NOMO-1 treated with DMSO at 0.1 percent for 48 hours (cell line): Measurements from ENCODE around the gene SPN.
"Not testable (repeated sequence)": the region's sequence is repeated elsewhere in the genome, so short reads cannot be mapped to it uniquely, and the experiment has no call there.

ENCODE experiments used
- DNase-seq: peaks from one replicate; lab custom pipeline; 2025; ENCODE audit not compliant: unreplicated experiment; lab: John Stamatoyannopoulos, UW

SPN gene

DNA sequence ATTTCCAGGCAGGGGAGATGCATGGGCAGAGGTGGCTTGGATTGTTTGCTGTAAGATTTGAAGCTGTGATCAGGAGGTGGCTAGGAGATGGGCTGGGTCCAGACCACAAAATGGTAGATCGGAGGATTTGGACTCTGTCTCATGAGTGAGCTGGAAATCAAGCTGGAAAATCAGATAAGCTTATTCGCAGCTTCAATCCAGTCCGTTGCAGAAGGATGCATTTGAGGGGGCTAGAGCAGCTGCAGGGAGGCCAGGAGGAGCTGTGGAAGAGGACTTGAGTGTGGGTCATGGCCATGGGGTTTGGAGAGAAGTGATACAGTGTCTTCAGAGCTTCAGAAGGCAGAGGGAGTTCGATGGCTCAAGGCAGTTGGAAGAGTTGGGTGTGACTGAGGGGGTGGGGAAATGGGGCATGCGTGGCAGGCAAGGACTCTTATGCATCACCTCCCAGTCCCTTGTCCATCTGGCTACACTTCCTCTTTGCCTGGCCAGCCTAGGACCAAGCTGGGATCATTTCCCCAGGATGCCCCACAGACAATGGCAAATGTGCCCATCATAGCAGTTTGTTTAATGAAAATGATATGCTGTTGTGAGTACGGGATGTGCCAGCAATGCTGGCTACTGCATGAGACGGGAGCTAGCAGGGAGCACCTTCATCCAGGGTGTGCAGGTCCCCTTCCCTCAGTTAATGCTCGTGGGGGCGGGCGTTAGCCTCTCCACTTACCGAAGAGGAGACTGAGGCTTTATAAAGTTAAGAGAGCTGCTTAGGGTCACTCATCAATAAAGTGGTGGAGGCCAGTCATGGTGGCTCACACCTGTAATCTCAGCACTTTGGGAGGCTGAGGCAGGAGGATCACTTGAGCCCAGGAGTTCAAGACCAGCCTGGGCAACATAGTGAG lies 36.5 kb downstream of the SPN start:
- no peak for DNase-seq

- peak; percentile 77 for DNase-seq
Observed at GRCh38 chr16:29700253-29700987, 37.4 kb downstream of the SPN start.

- no peak for DNase-seq
Observed at GRCh38 chr16:29701214-29701555, 38.1 kb downstream of the SPN start.

GRCh38 chr16:29702269-29702668 lies 39.2 kb downstream of the SPN start:
- DNase-seq, result peak; percentile 19

DNA sequence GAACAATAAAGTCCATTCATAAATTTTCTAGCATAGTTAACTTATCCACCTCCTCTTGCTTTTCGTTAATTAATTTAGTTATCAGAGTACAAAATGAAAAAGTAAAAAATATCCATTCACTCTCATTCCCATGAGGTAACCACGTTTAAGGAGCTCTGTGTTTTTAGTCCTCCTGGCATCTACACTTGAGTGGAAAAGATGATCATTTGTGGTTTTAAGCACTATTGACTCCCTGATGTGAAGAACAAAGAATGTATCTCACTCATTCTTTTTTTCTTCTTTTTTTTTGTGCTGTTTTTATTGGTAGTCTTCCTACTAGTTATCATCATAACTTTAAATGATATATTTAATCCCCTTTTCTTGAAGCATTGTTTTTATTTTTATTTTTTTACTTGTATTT lies 42.0 kb downstream of the SPN start:
- DNase-seq, result no peak

DNA sequence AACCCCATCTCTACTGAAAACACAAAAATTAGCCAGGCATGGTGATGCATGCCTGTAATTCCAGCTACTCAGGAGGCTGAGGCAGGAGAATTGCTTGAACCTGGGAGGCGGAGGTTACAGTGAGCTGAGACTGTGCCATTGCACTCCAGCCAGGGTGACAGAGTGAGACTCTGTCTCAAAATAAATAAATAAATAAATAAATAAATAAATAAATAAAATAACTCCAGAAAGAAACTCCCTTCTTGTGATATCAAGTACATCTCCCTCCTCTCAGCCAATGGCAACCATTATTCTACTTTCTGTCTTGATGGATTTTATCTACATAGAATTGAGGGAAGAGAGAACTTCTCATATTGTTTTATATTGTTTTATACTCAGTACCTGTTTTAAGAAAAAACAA lies 44.1 kb downstream of the SPN start:
- not testable (repeated sequence) for DNase-seq

DNA sequence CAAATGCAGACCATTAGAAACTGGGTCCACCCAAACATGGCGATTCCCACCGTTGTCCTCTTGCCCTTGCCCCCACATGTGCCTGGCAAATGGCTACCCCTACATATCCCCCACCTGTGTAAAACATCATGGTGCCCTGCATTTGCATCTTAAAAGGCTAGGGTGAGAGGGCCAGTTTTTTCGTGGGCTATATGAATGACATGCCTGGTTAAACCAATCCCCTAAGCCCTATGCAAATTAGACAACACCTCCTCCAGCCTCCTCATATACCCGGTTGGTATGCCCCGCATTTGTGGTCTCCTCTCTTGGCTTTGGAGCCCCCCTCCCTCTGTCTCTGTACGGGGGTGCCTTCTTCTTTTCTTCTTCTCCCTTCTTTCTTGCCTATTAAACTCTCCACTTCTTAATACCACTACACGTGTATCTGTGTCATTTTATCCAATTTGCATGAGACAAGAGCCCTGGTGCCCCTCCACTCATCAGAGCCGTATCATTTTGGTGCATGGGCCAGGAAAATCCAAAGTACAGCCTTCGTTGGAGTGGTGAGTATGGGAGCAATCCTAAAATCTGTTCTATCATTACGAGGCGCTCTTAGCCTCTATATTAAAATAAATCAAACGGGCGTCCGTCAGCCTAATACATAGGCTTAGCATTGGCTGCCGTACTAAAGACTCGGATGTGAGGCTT lies 46.0 kb downstream of the SPN start:
- no peak for DNase-seq

DNA sequence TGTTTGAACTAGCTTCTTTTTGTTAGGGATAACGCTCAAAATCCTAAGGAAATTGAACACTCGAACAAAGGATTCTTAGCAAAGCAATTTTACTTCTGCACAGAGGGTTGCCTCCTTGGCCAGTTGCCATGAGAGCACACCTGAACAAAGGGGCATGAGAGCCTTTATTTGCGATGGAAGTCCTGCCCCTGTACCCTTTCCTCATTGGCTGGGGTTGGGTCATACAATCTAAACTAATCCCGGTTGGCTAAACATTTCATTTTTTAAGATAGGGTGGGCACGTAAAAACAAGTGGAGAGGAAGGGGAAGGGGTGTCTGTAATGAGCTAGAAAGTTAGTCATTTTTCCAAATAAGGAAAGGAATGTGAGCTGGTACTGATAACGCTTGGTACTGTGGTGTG lies 46.6 kb downstream of the SPN start:
- not testable (repeated sequence) for DNase-seq

DNA sequence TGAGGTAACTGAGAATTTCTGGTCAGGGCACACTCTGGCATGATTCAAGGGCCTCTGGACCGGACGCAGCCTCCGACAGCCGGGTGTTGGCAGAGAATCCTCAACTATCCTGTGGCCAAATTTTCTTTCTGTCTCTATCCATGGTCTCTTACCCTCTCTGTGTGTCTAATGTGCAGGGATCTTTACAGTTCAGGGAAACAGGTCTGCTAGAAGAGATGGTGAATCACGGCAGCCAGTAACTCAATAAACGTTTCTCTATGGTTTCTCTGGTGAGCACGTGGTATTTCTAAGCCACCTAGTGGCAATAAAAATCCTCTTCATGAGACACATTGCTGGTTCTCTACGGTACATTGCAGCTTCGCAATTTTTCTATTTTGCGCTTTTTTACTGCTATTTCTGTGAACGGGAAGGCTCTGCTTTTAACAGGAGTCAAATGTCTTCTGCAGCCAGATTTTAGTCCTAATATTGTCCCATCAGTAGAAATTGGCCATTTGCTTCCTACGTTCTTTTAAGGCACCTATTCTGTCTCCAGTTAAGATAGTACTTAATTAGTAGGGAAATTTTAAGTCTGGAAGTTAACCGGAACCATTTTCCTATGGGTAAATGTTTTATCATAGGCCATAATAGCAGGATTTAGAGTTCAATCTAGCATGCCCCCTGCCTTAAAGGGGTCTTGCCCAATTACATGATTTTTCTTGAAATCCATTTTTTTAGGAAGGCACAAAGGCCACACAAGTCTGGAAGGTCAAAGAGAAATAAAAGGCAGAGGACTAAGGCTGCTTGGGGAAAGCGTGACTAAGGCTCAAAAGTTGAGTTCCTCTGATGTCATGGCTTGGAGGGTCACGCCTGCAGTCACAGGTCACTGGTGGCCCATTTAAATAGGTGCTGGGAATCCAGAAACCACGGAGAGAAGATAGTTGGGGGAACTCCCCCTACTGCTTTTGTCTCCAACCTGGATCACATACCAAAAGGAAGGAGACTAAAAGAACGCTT lies 47.5 kb downstream of the SPN start:
- peak; percentile 76 for DNase-seq

- DNase-seq, result no peak
Observed at GRCh38 chr16:29712809-29713208, 49.8 kb downstream of the SPN start.

DNA sequence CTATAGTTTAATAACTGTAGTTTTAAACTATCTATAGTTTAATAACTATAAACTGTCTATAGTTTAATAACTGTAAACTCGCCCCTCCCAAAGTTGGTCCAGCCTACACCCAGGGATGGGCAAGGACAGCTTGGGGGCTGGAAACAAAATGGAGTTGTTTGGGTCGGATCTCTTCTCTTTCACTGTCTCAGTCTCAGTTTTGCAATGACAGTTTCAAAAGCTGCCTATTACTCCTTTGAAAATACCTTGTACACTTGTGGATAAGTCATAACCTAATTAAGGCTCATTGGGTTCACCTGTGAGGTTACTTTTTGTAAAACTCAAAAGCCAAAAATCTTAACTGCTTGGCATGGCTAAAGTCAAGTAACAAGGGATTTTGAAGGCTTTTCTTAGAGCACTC lies 51.3 kb downstream of the SPN start:
- no peak for DNase-seq

GRCh38 chr16:29714972-29715371 lies 51.9 kb downstream of the SPN start:
- DNase-seq, result no peak

GRCh38 chr16:29717113-29717512 lies 54.1 kb downstream of the SPN start:
- no peak for DNase-seq

GRCh38 chr16:29719063-29719462 lies 56.0 kb downstream of the SPN start:
- no peak for DNase-seq
